VCaP (cell line): ENCODE results near the gene TFR2.

Experiments used
- H3K27ac ChIP-seq: fragments of 450-650 bp; 2 replicates; pipeline ENCODE4 v1.5.1; 2017
- CTCF ChIP-seq: fragments of 450-650 bp; conservative IDR thresholded peaks from 2 replicates; pipeline ENCODE4 v1.5.1; 2017; ENCODE audit warnings: mild to moderate bottlenecking, moderate library complexity

The TFR2 gene

GRCh38 chr7:100632951-100633717, 8.2 kb downstream of the TFR2 start:
- peak overlapping the region; percentile 52; the same call in 1 of the 2 replicates for H3K27ac ChIP-seq
- TF ChIP-seq CTCF = peak; percentile 71

- no peak for TF ChIP-seq CTCF
- H3K27ac ChIP-seq = no peak overlapping the region
Observed at GRCh38 chr7:100630066-100630465, 11.3 kb downstream of the TFR2 start.

- peak; percentile 38 for TF ChIP-seq CTCF
- H3K27ac ChIP-seq = no peak overlapping the region
Observed at GRCh38 chr7:100629117-100629716, 12.1 kb downstream of the TFR2 start.

- TF ChIP-seq CTCF = no peak
- H3K27ac ChIP-seq = peak overlapping the region; percentile 70; the same call in 1 of the 2 replicates
Observed at GRCh38 chr7:100627238-100627549, 14.2 kb downstream of the TFR2 start.

- H3K27ac ChIP-seq = peak overlapping the region; percentile 70; the same call in 1 of the 2 replicates
- TF ChIP-seq CTCF = no peak
Observed at GRCh38 chr7:100626530-100627237, 14.7 kb downstream of the TFR2 start.

GRCh38 chr7:100626055-100626454, 15.3 kb downstream of the TFR2 start:
- peak overlapping the region; percentile 70; the same call in 1 of the 2 replicates for H3K27ac ChIP-seq
- TF ChIP-seq CTCF = no peak
